HCT116 (cell line): ENCODE measurements around the gene KRT7. TPM values are rescaled to one million over a fixed set of nuclear protein-coding genes. Genes with fewer than 3 reads are reported as not detected.

Experiments
- ATAC-seq: fragments of 200-7000 bp; cut with Tn5 transposase; 2 replicates; pipeline ENCODE4 v1.9.1; 2020; ENCODE audit warnings: mild to moderate bottlenecking, moderate library complexity
- BruUV-seq: library from RNA; stranded (reverse); fragments of 400-500 nt; replicated peaks from 2 replicates; lab custom pipeline; 2021; lab: Mats Ljungman, UMichigan
- CTCF ChIA-PET: fragments of 300-600 bp; sonication (Branson Sonifier 250); formaldehyde crosslinking; loops from one replicate; lab custom pipeline; 2021; ENCODE audit warnings: antibody characterized with exemption; lab: Charles Lee
- POLR2A ChIA-PET: fragments of 300-600, 350-600 bp; sonication (Branson Sonifier 250); formaldehyde crosslinking; loops from one replicate; lab custom pipeline; 2021; ENCODE audit warnings: antibody characterized with exemption; lab: Charles Lee
- RAD21 ChIA-PET, 2 experiments: fragments of 300-600 bp; sonication (Branson Sonifier 250); formaldehyde crosslinking; loops; one replicate each; lab custom pipeline; 2023; ENCODE audit warnings: low total read pairs in 2 of 2; ENCODE audit not compliant: uncharacterized antibody in 2 of 2, unreplicated experiment in 2 of 2, low non-redundant PET in 1 of 2; lab: Charles Lee
- DNase-seq: peaks from one replicate; pipeline ENCODE4 v3.0.0-alpha.2; 2010; ENCODE audit warnings: low read depth, low spot score
- H2AFZ ChIP-seq: fragments of 200-600 bp; shearing (Covaris generic), sonication (generic); 2 replicates; pipeline ENCODE4 v1.6.1; 2017; ENCODE audit warnings: low read depth, mixed run types, mixed read lengths, antibody characterized with exemption, low read length; ENCODE audit not compliant: poor library complexity, severe bottlenecking
- H3K27ac ChIP-seq: 2 replicates; pipeline ENCODE4 v1.5.1; 2012; ENCODE audit warnings: low read depth, low read length
- H3K27me3 ChIP-seq: fragments of 200-600 bp; sonication (generic); 2 replicates; pipeline ENCODE4 v1.6.1; 2016; ENCODE audit warnings: mixed run types, low read length, mixed read lengths; ENCODE audit not compliant: insufficient read depth
- H3K36me3 ChIP-seq, 2 experiments: fragments of 200-500 bp in 1 of 2; fragments of 200-600 bp in 1 of 2; sonication (Bioruptor generic) in 1 of 2; sonication (generic) in 1 of 2; 2 replicates each; pipeline versions ENCODE4 v1.5.1 to v1.6.1; 2014 to 2016; ENCODE audit warnings: low read length in 2 of 2, inconsistent platforms in 1 of 2, mixed read lengths in 1 of 2, mixed run types in 1 of 2; ENCODE audit not compliant: insufficient read depth in 2 of 2, control insufficient read depth in 1 of 2
- H3K4me1 ChIP-seq, 2 experiments: fragments of 200-600 bp in 1 of 2; sonication (generic) in 1 of 2; 2 replicates each; pipeline versions ENCODE4 v1.5.1 to v1.6.1; 2012 to 2017; ENCODE audit warnings: low read length in 2 of 2, inconsistent platforms in 1 of 2, mild to moderate bottlenecking in 1 of 2, mixed read lengths in 1 of 2, mixed run types in 1 of 2, moderate library complexity in 1 of 2; ENCODE audit not compliant: insufficient read depth in 2 of 2, control insufficient read depth in 1 of 2
- H3K4me2 ChIP-seq: fragments of 200-600 bp; sonication (generic); 2 replicates; pipeline ENCODE4 v1.6.1; 2017; ENCODE audit warnings: mixed run types, low read length, mixed read lengths
- H3K4me3 ChIP-seq, 2 experiments: fragments of 200-600 bp in 1 of 2; sonication (generic) in 1 of 2; replicated peaks in 1 of 2; 2 replicates each; pipeline ENCODE4 v1.5.1; 2011 to 2016; ENCODE audit warnings: low read length in 2 of 2, control low read depth in 1 of 2, low read depth in 1 of 2, mild to moderate bottlenecking in 1 of 2, mixed read lengths in 1 of 2, mixed run types in 1 of 2
- H3K79me2 ChIP-seq: fragments of 200-600 bp; sonication (generic); 2 replicates; pipeline ENCODE4 v1.6.1; 2017; ENCODE audit warnings: mild to moderate bottlenecking, mixed run types, low read length, moderate library complexity, mixed read lengths; ENCODE audit not compliant: insufficient read depth
- H3K9ac ChIP-seq: fragments of 200-600 bp; sonication (generic); 2 replicates; pipeline ENCODE4 v1.6.1; 2016; ENCODE audit warnings: low read length, mixed read lengths
- H3K9me2 ChIP-seq: fragments of 200-600 bp; sonication (generic), shearing (Covaris generic); 2 replicates; pipeline ENCODE4 v1.6.1; 2017; ENCODE audit warnings: mixed run types, mild to moderate bottlenecking, moderate library complexity; ENCODE audit not compliant: insufficient read depth
- H3K9me3 ChIP-seq, 2 experiments: fragments of 200-500 bp in 1 of 2; fragments of 200-600 bp in 1 of 2; sonication (Bioruptor generic) in 1 of 2; sonication (generic) in 1 of 2; 2 replicates each; pipeline ENCODE4 v1.6.1; 2014 to 2017; ENCODE audit warnings: low read length in 2 of 2, mixed read lengths in 2 of 2, inconsistent platforms in 1 of 2, low read depth in 1 of 2, mild to moderate bottlenecking in 1 of 2, mixed run types in 1 of 2, moderate library complexity in 1 of 2; ENCODE audit not compliant: control insufficient read depth in 1 of 2, insufficient read depth in 1 of 2
- H4K20me1 ChIP-seq: fragments of 200-600 bp; sonication (generic), shearing (Covaris generic); 2 replicates; pipeline ENCODE4 v1.6.1; 2017; ENCODE audit warnings: mixed run types, mild to moderate bottlenecking, moderate library complexity; ENCODE audit not compliant: insufficient read depth
- ATF3 ChIP-seq: IDR thresholded peaks from 2 replicates; pipeline ENCODE4 v1.6.1; 2012
- CBX3 ChIP-seq: IDR thresholded peaks from 2 replicates; pipeline ENCODE4 v1.6.1; 2012; ENCODE audit warnings: low read depth
- CEBPB ChIP-seq: IDR thresholded peaks from 2 replicates; pipeline ENCODE4 v1.6.1; 2012; ENCODE audit warnings: low read depth
- EGR1 ChIP-seq: IDR thresholded peaks from 2 replicates; pipeline ENCODE4 v1.6.1; 2012; ENCODE audit warnings: low read depth
- ELF1 ChIP-seq: IDR thresholded peaks from 2 replicates; pipeline ENCODE4 v1.6.1; 2012; ENCODE audit warnings: low read depth, borderline replicate concordance
- EZH2phosphoT487 ChIP-seq: fragments of 200-600 bp; IDR thresholded peaks from 2 replicates; pipeline ENCODE4 v1.6.1; 2018; ENCODE audit warnings: antibody characterized with exemption, borderline replicate concordance
- FOSL1 ChIP-seq: IDR thresholded peaks from 2 replicates; pipeline ENCODE4 v1.6.1; 2012; ENCODE audit warnings: low read depth
- JUND ChIP-seq: IDR thresholded peaks from 2 replicates; pipeline ENCODE4 v1.6.1; 2012
- MAX ChIP-seq: IDR thresholded peaks from 2 replicates; pipeline ENCODE4 v1.6.1; 2012
- POLR2AphosphoS5 ChIP-seq: IDR thresholded peaks from 2 replicates; pipeline ENCODE4 v1.6.1; 2011; ENCODE audit warnings: mild to moderate bottlenecking, low read depth, low read length, moderate library complexity
- RAD21 ChIP-seq: IDR thresholded peaks from 2 replicates; pipeline ENCODE4 v1.6.1; 2012; ENCODE audit warnings: low read depth, mild to moderate bottlenecking
- SIN3A ChIP-seq: IDR thresholded peaks from 2 replicates; pipeline ENCODE4 v1.6.1; 2012; ENCODE audit warnings: low read depth
- TCF7L2 ChIP-seq: IDR thresholded peaks from 2 replicates; pipeline ENCODE4 v1.7.0; 2011; ENCODE audit warnings: borderline replicate concordance, inconsistent platforms; ENCODE audit not compliant: insufficient read depth, insufficient read length; ENCODE audit errors: extremely low read depth
- YY1 ChIP-seq: IDR thresholded peaks from 2 replicates; pipeline ENCODE4 v1.6.1; 2011; ENCODE audit warnings: low read length, low read depth, moderate library complexity, mild to moderate bottlenecking; ENCODE audit not compliant: insufficient replicate concordance; ENCODE audit errors: extremely low read depth
- ZBTB33 ChIP-seq: IDR thresholded peaks from 2 replicates; pipeline ENCODE4 v1.6.1; 2011; ENCODE audit warnings: mild to moderate bottlenecking, low read length, moderate library complexity; ENCODE audit not compliant: insufficient replicate concordance; ENCODE audit errors: extremely low read depth
- ZFX ChIP-seq: fragments of 450-650 bp; IDR thresholded peaks from 2 replicates; pipeline ENCODE4 v1.6.1; 2017
- ZNF274 ChIP-seq: fragments of 200-500 bp; sonication (Bioruptor generic); IDR thresholded peaks from 2 replicates; pipeline ENCODE4 v1.6.1; 2014; ENCODE audit warnings: mild to moderate bottlenecking, low read depth, low read length, inconsistent platforms
- intact Hi-C: fragments of 100-400 bp; cut with micrococcal nuclease; formaldehyde crosslinking; loops from 2 replicates; pipeline ENCODE4 v1.10.0; 2022
- total RNA-seq: library from RNA; stranded (reverse); gene quantifications from one replicate; pipeline ENCODE4 v1.2.1, GENCODE V29; 2021; ENCODE audit not compliant: unreplicated experiment
- TF ChIP-seq, protein P1 (sequence below): IDR thresholded peaks from 2 replicates; pipeline ENCODE4 v1.6.1; 2012; ENCODE audit warnings: low read depth

Gene KRT7
- total RNA-seq, 1 experiment from 2014 or later = 72.6 TPM

DNA sequence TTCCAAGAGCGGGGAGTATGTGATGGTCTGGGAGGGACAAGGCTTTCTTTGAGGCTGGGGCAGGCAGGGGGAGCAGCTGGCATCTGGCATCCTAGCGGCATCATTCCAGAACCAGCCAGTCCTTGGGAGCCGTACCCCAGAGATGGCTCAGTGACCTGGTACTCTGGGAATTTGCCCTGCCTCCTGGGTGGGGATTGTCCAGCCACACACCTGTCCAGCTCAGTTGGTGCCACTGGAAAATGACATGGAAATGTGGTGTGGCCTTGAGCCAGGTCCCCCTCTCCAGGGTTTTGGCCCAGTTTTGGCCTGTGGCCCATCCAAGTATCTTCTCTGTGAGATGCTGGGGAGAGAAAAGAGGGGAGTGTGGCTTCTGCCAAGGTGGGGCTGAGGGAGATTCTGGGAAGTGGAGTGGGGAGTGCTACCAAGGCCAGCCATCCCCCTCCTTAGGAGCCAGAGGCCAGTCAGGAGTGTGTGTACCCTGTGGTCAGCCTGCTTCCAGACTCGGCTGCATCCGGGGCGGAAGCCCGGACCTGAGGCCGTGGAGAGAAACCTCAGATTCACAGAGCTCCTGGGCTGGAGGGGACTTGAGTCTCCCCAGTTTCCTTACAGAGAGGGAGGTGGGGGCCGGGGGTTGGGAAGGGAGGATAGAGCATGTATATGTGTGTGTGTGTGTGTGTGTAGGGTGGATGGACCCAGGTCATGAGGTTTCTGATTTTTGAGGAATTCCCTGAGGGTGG, 26.6 kb upstream of the KRT7 start:
- Histone ChIP-seq H3K9me2 (no peaks in the 10 kb centered on the region), H3K27me3 (peaks cover 3% of the 10 kb centered on the region), H3K4me2 (no peak overlapping the region), H3K36me3 (no peaks in the 10 kb centered on the region), H3K9me3 (no peaks in the 10 kb centered on the region), H4K20me1 (no peaks in the 10 kb centered on the region), H2AFZ (no peak overlapping the region), H3K79me2 (no peaks in the 10 kb centered on the region), H3K27ac (no peak overlapping the region), H3K9ac (no peak overlapping the region), H3K4me1 (peaks cover 16 to 80% of the 10 kb centered on the region in 2 experiments), H3K4me3 (no peak overlapping the region)
- BruUV-seq = no TSS peak
- RAD21 ChIA-PET = no interaction called here
- POLR2A ChIA-PET = interaction anchor here (1.7 kb wide), 1 partner anchor 15 kb away, joined by 3 read pairs; no protein-coding TSS in a partner anchor
- CTCF ChIA-PET = interaction anchor here (1.2 to 2.0 kb wide), 2 partner anchors 7 to 14 kb away, joined by 4 to 10 read pairs; partner anchors contain the start of gene KRT80
- ATAC-seq (no peak), DNase-seq (no peak)
- no peak for TF ChIP-seq CEBPB
- TF ChIP-seq FOSL1 = no peak
- no peak for TF ChIP-seq CBX3
- no peak for TF ChIP-seq POLR2AphosphoS5
- no peak for TF ChIP-seq ATF3
- TF ChIP-seq EZH2phosphoT487 = no peak
- TF ChIP-seq RAD21 = no peak
- no peak for TF ChIP-seq SIN3A
- TF ChIP-seq, protein P1, sequence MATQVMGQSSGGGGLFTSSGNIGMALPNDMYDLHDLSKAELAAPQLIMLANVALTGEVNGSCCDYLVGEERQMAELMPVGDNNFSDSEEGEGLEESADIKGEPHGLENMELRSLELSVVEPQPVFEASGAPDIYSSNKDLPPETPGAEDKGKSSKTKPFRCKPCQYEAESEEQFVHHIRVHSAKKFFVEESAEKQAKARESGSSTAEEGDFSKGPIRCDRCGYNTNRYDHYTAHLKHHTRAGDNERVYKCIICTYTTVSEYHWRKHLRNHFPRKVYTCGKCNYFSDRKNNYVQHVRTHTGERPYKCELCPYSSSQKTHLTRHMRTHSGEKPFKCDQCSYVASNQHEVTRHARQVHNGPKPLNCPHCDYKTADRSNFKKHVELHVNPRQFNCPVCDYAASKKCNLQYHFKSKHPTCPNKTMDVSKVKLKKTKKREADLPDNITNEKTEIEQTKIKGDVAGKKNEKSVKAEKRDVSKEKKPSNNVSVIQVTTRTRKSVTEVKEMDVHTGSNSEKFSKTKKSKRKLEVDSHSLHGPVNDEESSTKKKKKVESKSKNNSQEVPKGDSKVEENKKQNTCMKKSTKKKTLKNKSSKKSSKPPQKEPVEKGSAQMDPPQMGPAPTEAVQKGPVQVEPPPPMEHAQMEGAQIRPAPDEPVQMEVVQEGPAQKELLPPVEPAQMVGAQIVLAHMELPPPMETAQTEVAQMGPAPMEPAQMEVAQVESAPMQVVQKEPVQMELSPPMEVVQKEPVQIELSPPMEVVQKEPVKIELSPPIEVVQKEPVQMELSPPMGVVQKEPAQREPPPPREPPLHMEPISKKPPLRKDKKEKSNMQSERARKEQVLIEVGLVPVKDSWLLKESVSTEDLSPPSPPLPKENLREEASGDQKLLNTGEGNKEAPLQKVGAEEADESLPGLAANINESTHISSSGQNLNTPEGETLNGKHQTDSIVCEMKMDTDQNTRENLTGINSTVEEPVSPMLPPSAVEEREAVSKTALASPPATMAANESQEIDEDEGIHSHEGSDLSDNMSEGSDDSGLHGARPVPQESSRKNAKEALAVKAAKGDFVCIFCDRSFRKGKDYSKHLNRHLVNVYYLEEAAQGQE = no peak
- TF ChIP-seq ZNF274 = no peak
- TF ChIP-seq ZBTB33 = no peak
- no peak for TF ChIP-seq EGR1
- TF ChIP-seq JUND = no peak
- no peak for TF ChIP-seq MAX
- TF ChIP-seq ELF1 = no peak
- no peak for TF ChIP-seq YY1
- TF ChIP-seq TCF7L2 = no peak
- no peak for TF ChIP-seq ZFX
- intact Hi-C loops = no loop called here
